ENCODE results near the gene NIPAL4.
"Not testable (repeated sequence)": the region's sequence is repeated elsewhere in the genome, so short reads cannot be mapped to it uniquely, and the experiment has no call there.

The NIPAL4 gene

GRCh38 chr5:157463621-157464518, 3.9 kb downstream of the NIPAL4 start:
- no peak for DNase-seq (ENCODE audit: low spot score)

GRCh38 chr5:157464519-157465171, 4.6 kb downstream of the NIPAL4 start:
- no peak for DNase-seq (ENCODE audit: low spot score)

- no peak for DNase-seq (ENCODE audit: low spot score)
Observed at GRCh38 chr5:157468293-157468965, 8.4 kb downstream of the NIPAL4 start.

- no peak for DNase-seq (ENCODE audit: low spot score)
Observed at GRCh38 chr5:157469073-157469472, 9.1 kb downstream of the NIPAL4 start.

GRCh38 chr5:157469687-157470086, 9.7 kb downstream of the NIPAL4 start:
- no peak for DNase-seq (ENCODE audit: low spot score)

- DNase-seq (ENCODE audit: low spot score): no peak
Observed at GRCh38 chr5:157470631-157471030, 10.6 kb downstream of the NIPAL4 start.

GRCh38 chr5:157471709-157472108, 11.7 kb downstream of the NIPAL4 start:
- no peak for DNase-seq (ENCODE audit: low spot score)

GRCh38 chr5:157473383-157474320, 13.6 kb downstream of the NIPAL4 start:
- DNase-seq (ENCODE audit: low spot score): no peak

GRCh38 chr5:157475432-157475831, 15.4 kb downstream of the NIPAL4 start:
- DNase-seq (ENCODE audit: low spot score): no peak

GRCh38 chr5:157476702-157477408, 16.8 kb downstream of the NIPAL4 start:
- DNase-seq (ENCODE audit: low spot score): no peak

GRCh38 chr5:157477814-157478494, 17.9 kb downstream of the NIPAL4 start:
- DNase-seq (ENCODE audit: low spot score): no peak

- no peak for DNase-seq (ENCODE audit: low spot score)
Observed at GRCh38 chr5:157478726-157479125, 18.7 kb downstream of the NIPAL4 start.

- no peak for DNase-seq (ENCODE audit: low spot score)
Observed at GRCh38 chr5:157479166-157479565, 19.2 kb downstream of the NIPAL4 start.

- no peak for DNase-seq (ENCODE audit: low spot score)
Observed at GRCh38 chr5:157479612-157480510, 19.8 kb downstream of the NIPAL4 start.

- no peak for DNase-seq (ENCODE audit: low spot score)
Observed at GRCh38 chr5:157481265-157481664, 21.3 kb downstream of the NIPAL4 start.

GRCh38 chr5:157481666-157482065, 21.7 kb downstream of the NIPAL4 start:
- DNase-seq (ENCODE audit: low spot score): no peak

- DNase-seq (ENCODE audit: low spot score): not testable (repeated sequence)
Observed at GRCh38 chr5:157482702-157483101, 22.7 kb downstream of the NIPAL4 start.

GRCh38 chr5:157484768-157485167, 24.8 kb downstream of the NIPAL4 start:
- no peak for DNase-seq (ENCODE audit: low spot score)

GRCh38 chr5:157485340-157485739, 25.3 kb downstream of the NIPAL4 start:
- no peak for DNase-seq (ENCODE audit: low spot score)

Data from left forelimb (tissue), 1 donor.